Prostate gland (tissue), 2 donors: ENCODE data around the gene TBX10. TPM values are rescaled to one million over a fixed set of nuclear protein-coding genes. Genes with fewer than 3 reads are reported as not detected.

ENCODE experiments used
- DNase-seq: peaks from one replicate; pipeline ENCODE4 v3.0.0-alpha.2; 2019; ENCODE audit warnings: low spot score
- H3K27ac ChIP-seq, 2 donors: fragments of 200-600 bp; sonication (generic); 2 replicates each; pipeline ENCODE4 v1.5.1; 2017 to 2019
- H3K27me3 ChIP-seq: fragments of 200-600 bp; sonication (generic); replicated peaks from 2 replicates; pipeline ENCODE4 v1.5.1; 2019; ENCODE audit not compliant: insufficient read depth
- H3K36me3 ChIP-seq, 2 donors: fragments of 200-600 bp; sonication (generic); 1 replicate in 1 of 2; 2 replicates in 1 of 2; pipeline versions ENCODE4 v1.5.1 to v1.8.1; 2017 to 2019
- H3K4me1 ChIP-seq: fragments of 200-600 bp; sonication (generic); replicated peaks from 2 replicates; pipeline ENCODE4 v1.5.1; 2019
- H3K4me3 ChIP-seq, 2 donors: fragments of 200-600 bp; sonication (generic); 2 replicates each; pipeline ENCODE4 v1.5.1; 2017 to 2019
- H3K9me3 ChIP-seq: fragments of 200-600 bp; sonication (generic); 2 replicates; pipeline ENCODE4 v1.5.1; 2017
- CTCF ChIP-seq, 4 experiments: fragments of 200-600 bp in 2 of 4; fragments of 450-650 bp in 2 of 4; sonication (generic) in 2 of 4; IDR thresholded peaks; 1 replicate in 3 of 4; 2 replicates in 1 of 4; pipeline ENCODE4 v1.5.1; 2016 to 2019; ENCODE audit warnings: antibody characterized with exemption in 4 of 4, mild to moderate bottlenecking in 2 of 4, moderate library complexity in 2 of 4
- POLR2A ChIP-seq: fragments of 450-650 bp; IDR thresholded peaks from one replicate; pipeline ENCODE4 v1.6.1; 2016; ENCODE audit warnings: antibody characterized with exemption, mild to moderate bottlenecking
- POLR2AphosphoS5 ChIP-seq: sonication (generic); formaldehyde crosslinking; IDR thresholded peaks from one replicate; pipeline ENCODE4 v1.6.1; 2017; ENCODE audit warnings: antibody characterized with exemption
- WGBS: methylation state at CpG from one replicate; pipeline ENCODE4 v1.1.5; 2018; 5-methylcytosine and 5-hydroxymethylcytosine counted together
- intact Hi-C: fragments of 100-400 bp; cut with DNase I; formaldehyde crosslinking; loops from one replicate; pipeline ENCODE4 v1.14.2; 2022
- total RNA-seq, 2 donors: library from RNA; depleted of rRNA; stranded (reverse); fragments of >200 nt; gene quantifications; one replicate each; pipeline ENCODE4 v1.1.0, GENCODE V29; 2016

Gene TBX10
- total RNA-seq, 2 donors from 2014 or later: not detected

- H3K4me3 ChIP-seq: no peak overlapping the region
- H3K27ac ChIP-seq: no peak overlapping the region
- no peak for DNase-seq
- intact Hi-C loops: no loop called here
- TF ChIP-seq POLR2AphosphoS5 (no peak), CTCF (IDR thresholded peaks at IDR 0.05) (no peak), POLR2A (no peak)
- 78% methylated on average over 4 of the region's 4 CpGs for WGBS
- H3K36me3 ChIP-seq: no peaks in the 10 kb centered on the region
- no peaks in the 10 kb centered on the region for H3K9me3 ChIP-seq
- H3K27me3 ChIP-seq: no peaks in the 10 kb centered on the region
- peaks cover 4% of the 10 kb centered on the region for H3K4me1 ChIP-seq
Measured at GRCh38 chr11:67585911-67586310, 53.7 kb downstream of the TBX10 start.

GRCh38 chr11:67584881-67585873, 54.4 kb downstream of the TBX10 start:
- intact Hi-C loops: no loop called here
- peak overlapping the region; percentile 66 to 76 for H3K4me3 ChIP-seq
- no peaks in the 10 kb centered on the region for H3K9me3 ChIP-seq
- no peaks in the 10 kb centered on the region for H3K36me3 ChIP-seq
- 76% methylated on average over 21 of the region's 21 CpGs for WGBS
- TF ChIP-seq POLR2A (no peak), CTCF (IDR thresholded peaks at IDR 0.05) (no peak), POLR2AphosphoS5 (no peak)
- DNase-seq: no peak
- H3K27ac ChIP-seq: peak overlapping the region; percentile 96 to 99
- no peaks in the 10 kb centered on the region for H3K27me3 ChIP-seq
- peaks cover 4% of the 10 kb centered on the region for H3K4me1 ChIP-seq

GRCh38 chr11:67584205-67584880, 55.2 kb downstream of the TBX10 start:
- Histone ChIP-seq H3K36me3 (no peaks in the 10 kb centered on the region), H3K9me3 (no peaks in the 10 kb centered on the region), H3K27me3 (no peaks in the 10 kb centered on the region), H3K4me1 (peaks cover 4% of the 10 kb centered on the region), H3K27ac (peak overlapping the region; percentile 96 to 99), H3K4me3 (peak overlapping the region; percentile 66 to 76)
- WGBS: 10% methylated on average over 33 of the region's 33 CpGs
- DNase-seq: peak; percentile 73
- intact Hi-C loops: no loop called here
- peak; percentile 28 for TF ChIP-seq POLR2AphosphoS5
- peak; percentile 52 for TF ChIP-seq POLR2A
- TF ChIP-seq CTCF (IDR thresholded peaks at IDR 0.05): no peak

- peak within 1 kb of the TSS; percentile 66 to 76 for H3K4me3 ChIP-seq
- peak; percentile 84 for DNase-seq
- no peaks in the 10 kb centered on the region for H3K27me3 ChIP-seq
- H3K36me3 ChIP-seq: no peaks in the 10 kb centered on the region
- H3K27ac ChIP-seq: peak within 1 kb of the TSS; percentile 96 to 99
- WGBS: 1% methylated on average over 63 of the region's 81 CpGs
- H3K9me3 ChIP-seq: no peaks in the 10 kb centered on the region
- TF ChIP-seq POLR2A (peak; percentile 96), CTCF (IDR thresholded peaks at IDR 0.05) (peak; percentile 45 to 88 (median 72)), POLR2AphosphoS5 (peak; percentile 81)
- peaks cover 4% of the 10 kb centered on the region for H3K4me1 ChIP-seq
- intact Hi-C loops: loop anchor here (2.0 kb wide), 1 partner anchor 23 kb away; the partner anchor contains the start of gene NDUFV1
Measured at GRCh38 chr11:67583247-67584204, 56.0 kb downstream of the TBX10 start, which contains the start of gene GSTP1. Gene GSTP1, plus strand, starts transcription at chr11:67583812. Its CDS starts 32 bp downstream, at chr11:67583844.
